ENCODE measurements around the gene TTC16. TPM values are rescaled to one million over a fixed set of nuclear protein-coding genes. Genes with fewer than 3 reads are reported as not detected.
"Not testable (repeated sequence)": the region's sequence is repeated elsewhere in the genome, so short reads cannot be mapped to it uniquely, and the experiment has no call there.

The TTC16 gene
- total RNA-seq, 1 experiment from 2014 or later: 0.06 TPM

- DNase-seq (ENCODE audit: low read depth): peak; percentile 76
Observed at GRCh38 chr9:127741831-127742434, 26.1 kb downstream of the TTC16 start.

GRCh38 chr9:127742435-127743088, 26.7 kb downstream of the TTC16 start:
- peak; percentile 94 for DNase-seq (ENCODE audit: low read depth)

DNA sequence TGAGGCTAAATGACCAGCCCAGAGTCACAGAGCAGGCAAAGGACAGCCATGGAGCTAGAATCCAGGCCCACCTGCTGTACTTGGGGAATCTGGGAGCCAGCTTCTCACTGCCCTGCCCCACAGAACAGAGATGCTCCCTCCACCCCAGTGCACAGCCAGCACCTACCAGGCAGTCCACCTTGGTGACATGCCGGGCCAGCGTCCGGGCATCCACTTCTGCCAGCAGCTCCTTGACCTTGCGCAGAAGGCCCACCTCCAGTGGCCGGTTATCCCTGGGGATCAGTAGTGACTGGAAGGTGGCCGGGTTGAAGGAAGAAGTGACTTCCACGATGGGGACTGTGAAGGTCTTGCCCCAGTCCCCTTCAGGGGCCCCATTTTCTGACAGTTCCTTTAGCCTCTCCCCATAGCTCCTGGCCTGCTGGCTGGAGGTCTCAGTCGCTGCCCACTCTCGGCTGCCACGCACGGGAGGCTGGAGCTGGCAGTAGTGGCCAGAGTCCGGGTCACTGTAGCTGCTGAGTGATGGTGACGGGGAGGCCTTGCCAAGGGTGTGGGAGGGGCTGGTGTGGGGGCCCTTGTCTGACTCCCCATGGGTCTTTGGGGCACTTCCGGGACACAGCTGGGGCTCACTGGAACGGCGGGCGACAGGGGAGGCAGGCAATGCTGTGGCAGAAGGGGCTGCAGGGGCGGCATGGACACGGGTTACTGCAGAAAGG, 28.7 kb downstream of the TTC16 start:
- DNase-seq (ENCODE audit: low read depth): no peak

DNA sequence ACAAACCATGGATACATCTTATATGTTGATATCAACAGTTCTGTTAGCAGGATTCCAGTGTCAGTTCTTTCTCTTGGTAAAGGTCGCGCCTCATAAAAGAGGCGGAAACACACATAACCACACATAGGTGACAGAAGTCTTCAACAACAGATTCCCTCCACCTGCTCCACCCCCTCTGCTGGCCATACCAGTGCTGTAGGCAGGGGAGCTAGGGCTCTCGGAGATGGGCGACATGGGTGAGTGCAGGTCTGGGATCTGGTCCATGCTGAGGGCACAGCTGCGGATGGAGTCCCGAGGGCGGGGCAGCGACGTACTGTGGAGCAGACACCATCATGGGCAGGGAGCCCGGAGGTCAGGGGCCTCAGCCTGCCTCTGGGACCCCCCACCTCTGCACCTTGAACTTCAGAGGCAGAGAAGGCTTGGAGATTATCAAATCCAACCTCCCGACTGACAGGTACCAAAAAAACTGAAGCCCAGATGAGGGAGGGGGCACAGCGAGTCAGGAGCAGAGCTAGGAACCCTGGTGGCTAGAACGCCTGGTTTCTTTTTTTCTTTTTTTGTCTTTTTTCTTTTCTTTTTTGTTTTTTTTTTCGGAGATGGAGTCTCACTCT, 31.2 kb downstream of the TTC16 start:
- DNase-seq (ENCODE audit: low read depth): no peak

DNA sequence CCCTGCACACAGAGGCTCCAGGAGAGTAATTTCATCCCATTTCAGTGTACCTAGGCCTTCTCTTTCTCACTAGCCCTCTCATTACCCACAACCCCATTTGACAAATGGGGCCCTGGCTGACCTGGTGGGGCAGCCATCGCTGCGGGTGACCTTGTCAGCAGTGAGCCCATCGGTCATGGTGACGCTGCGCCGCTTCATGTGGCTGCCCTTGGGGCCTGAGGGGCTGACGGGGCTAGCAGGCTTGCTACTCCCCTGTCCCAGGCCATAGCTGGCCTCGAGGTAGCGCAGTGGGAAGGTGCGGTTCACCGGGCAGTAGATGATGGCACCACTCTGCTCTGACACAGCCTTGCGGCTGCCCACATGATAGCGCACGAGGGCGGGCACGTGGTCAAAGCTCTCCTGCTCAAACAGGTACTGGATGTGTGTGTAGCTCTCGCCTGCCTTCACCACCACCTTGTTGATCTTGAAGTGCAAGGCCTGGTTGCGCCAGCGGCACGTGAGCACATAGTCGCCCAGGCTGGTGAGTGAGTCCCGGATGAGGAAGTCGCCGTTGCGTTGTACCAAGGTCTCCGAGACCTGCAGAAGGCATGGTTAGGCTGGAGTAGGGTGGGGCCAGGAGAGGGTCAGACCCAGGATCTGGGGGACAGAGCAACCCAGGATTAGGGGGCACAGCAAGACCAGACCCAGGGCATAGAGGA, 33.4 kb downstream of the TTC16 start:
- DNase-seq (ENCODE audit: low read depth): no peak

DNA sequence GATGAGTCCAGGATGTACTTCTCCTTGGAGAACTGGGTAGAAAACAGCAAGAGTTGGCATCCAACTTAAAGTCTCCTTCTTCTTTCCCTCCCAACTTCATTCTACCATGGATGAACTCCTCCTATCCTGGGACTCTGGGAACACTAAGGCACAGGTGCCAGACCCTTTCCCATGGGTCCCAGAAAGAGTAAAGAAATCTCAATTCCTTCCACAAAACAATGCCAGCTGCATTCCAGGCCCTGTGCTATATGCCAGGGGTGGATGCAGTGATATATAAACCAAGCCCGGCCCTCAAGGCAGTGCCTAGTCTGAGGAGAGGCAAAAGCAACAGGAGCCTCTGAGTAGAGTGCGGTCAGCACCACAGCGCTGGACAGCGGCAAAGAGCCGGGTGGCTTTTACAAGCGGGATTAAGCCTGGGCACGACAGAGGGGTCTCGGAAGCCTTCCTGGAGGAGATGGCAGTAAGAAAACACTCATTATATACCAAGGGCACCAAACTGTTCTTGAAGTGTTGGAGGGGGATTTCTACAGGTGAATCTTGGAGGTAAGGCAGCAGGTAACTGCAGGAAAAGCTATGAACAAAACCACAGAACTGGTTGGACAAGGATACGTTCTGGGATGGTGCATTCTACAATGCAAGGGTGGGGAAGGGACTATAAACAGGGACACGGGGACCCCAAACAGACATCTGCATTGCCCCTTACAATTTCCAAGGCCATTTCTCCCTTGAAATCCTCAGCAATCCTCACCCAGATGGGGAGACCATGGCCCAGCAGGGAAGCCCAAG, 35.6 kb downstream of the TTC16 start:
- DNase-seq (ENCODE audit: low read depth): no peak

DNA sequence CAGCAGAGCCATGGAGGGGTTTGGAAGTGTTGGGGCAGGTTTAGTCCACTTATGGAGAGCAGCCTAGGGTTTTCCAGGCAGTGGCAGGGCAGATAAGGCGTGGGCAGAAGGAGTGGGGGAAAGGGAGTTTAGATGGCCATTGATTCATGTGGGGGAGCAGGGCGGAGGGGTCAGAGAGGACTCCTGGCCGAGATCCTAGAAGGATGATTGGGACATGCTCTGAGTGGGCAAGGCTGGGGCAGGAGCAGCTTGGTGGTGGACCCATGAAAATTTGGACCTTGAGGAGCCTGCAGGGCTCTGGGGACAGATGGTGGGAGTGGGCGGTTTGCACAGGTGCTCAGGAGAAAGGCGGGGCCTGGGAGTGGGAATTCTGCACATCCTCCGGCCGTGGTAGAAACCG, 37.3 kb downstream of the TTC16 start:
- DNase-seq (ENCODE audit: low read depth): no peak

GRCh38 chr9:127753622-127754021, 37.7 kb downstream of the TTC16 start:
- DNase-seq (ENCODE audit: low read depth): no peak

GRCh38 chr9:127754099-127755060, 38.5 kb downstream of the TTC16 start:
- DNase-seq (ENCODE audit: low read depth): peak; percentile 61

- no peak for DNase-seq (ENCODE audit: low read depth)
Observed at GRCh38 chr9:127755061-127756060, 39.5 kb downstream of the TTC16 start.

GRCh38 chr9:127756233-127756632, 40.4 kb downstream of the TTC16 start:
- DNase-seq (ENCODE audit: low read depth): no peak

DNA sequence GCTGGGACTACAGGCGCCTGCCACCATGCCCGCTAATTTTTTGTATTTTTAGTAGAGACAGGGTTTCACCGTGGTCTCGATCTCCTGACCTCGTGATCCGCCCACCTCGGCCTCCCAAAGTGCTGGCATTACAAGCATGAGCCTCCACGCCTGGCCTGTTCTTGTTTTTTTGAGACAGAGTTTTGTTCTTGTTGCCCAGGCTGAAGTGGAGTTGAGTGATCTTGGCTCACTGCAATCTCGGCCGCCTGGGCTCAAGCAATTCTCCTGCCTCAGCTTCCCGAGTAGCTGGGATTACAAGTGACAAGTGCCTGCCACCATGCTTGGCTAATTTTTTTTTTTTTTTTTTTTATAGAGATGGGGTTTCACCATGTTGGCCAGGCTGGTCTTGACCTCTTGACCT, 40.9 kb downstream of the TTC16 start:
- DNase-seq (ENCODE audit: low read depth): not testable (repeated sequence)

DNA sequence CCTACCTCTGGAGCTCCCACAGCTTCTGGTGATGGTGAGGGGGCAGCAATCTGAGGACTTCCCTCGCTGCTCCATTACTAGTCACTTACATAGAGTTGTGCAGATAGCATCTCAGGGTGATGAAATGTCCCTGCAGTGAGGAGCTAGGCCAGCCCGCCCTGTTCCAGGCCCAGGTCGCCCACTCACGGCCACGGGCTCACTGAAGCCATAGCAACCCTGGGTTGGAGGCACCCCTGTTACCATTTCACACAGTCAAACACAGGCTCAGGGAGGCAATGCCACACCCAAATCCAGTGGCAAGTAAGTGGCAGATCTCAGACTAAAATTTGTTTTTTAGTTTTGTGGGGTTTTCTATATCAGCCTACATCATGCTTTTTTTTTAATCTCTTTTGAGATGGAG, 43.0 kb downstream of the TTC16 start:
- DNase-seq (ENCODE audit: low read depth): no peak

DNA sequence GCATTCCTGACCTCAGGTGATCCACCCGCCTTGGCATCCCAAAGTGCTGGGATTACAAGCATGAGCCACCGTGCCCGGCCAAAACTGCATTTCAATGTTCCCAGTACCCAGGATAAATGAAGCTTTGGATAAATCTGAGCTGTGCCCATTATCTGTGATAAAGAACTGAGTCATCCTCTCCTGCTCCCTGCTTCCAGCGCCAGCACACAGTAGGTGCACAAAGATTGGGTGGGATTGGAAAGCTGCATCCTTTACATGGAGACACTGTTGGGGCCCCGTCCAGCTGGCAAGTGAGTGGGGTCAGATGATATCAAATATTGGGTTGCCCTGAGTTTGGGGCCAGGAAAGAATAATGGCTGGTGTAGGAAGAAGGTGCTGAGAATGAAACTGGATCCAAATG, 45.2 kb downstream of the TTC16 start:
- DNase-seq (ENCODE audit: low read depth): no peak

DNA sequence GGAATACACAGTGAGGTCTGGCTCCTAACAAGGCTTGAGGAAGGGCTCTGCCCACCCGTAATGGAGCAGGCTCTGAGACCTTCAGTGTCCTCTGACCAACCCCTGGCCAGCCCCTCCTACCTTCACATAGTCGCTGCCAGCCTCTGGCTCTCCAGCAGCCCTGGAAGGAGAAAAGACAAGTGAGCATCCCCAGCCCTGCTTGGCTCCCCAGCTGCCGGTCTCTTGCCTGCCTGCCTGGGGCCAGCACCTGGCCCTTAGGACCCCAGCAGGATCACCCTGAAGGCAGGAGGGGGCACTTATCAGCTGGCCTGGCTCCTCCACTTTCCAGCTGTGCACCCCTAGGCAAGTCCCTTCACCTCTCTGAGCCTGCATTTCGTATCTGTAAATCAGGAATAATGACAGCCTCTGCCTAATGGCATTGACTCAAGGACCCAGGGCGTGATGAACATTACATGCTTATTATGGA, 45.6 kb downstream of the TTC16 start:
- DNase-seq (ENCODE audit: low read depth): no peak

GRCh38 chr9:127762111-127762676, 46.3 kb downstream of the TTC16 start:
- DNase-seq (ENCODE audit: low read depth): no peak

- peak; percentile 54 for DNase-seq (ENCODE audit: low read depth)
Observed at GRCh38 chr9:127763918-127764384, 48.1 kb downstream of the TTC16 start.

DNA sequence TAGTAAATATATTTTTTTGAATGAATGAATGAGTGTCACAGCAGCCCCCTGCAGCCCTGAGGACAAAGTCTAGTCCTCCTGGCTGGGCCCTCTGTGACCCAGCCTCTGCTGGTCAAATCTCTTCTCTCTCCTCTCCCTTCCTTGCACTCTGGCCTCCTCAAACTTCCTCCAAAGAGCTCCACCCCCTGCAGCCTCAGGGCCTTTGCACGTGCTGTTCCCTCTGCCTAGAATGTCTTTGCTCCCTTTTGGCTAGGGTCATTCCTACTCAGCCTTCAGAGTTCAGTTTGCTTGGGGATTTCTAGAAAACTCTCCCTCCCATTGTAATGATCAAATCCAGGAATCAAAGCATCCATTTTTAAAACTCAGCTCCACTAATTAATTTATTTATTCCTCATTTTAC, 49.5 kb downstream of the TTC16 start:
- DNase-seq (ENCODE audit: low read depth): no peak

All from Daoy (cell line).